ENCODE measurements around the gene PRPF6. TPM values are rescaled to one million over a fixed set of nuclear protein-coding genes. Genes with fewer than 3 reads are reported as not detected.

PRPF6 gene
- polyA plus RNA-seq, 1 experiment: 52.3 TPM

- ChIA-PET POLR2A (no interaction called here), CTCF (interaction anchor here (0.7 to 3.4 kb wide), 9 partner anchors 10 to 161 kb away, joined by 3 to 31 read pairs (median 4); partner anchors contain the start of genes LKAAEAR1, OPRL1, PRPF6 and RGS19)
- DNase-seq (ENCODE audit: low read depth): no peak
- H3K4me3 ChIP-seq (ENCODE audit: low read depth, low read length): no peak overlapping the region
- peaks cover 11% of the 10 kb centered on the region for H3K36me3 ChIP-seq (ENCODE audit: control insufficient read depth, insufficient read depth, low read length)
- TF ChIP-seq CTCF (IDR thresholded peaks at IDR 0.05; ENCODE audit: insufficient read depth, low read depth, low read length): peak; percentile 83
- H3K27me3 ChIP-seq (ENCODE audit: control insufficient read depth, insufficient read depth, low read length): no peaks in the 10 kb centered on the region
Observed at GRCh38 chr20:64069614-64070243, 88.8 kb downstream of the PRPF6 start.

- CTCF ChIA-PET: interaction anchor here (0.7 to 3.0 kb wide), 7 partner anchors 9 to 119 kb away, joined by 3 to 31 read pairs (median 4); partner anchors contain the start of genes LKAAEAR1, OPRL1, PRPF6 and RGS19
- DNase-seq (ENCODE audit: low read depth): no peak
- Histone ChIP-seq H3K36me3 (ENCODE audit: control insufficient read depth, insufficient read depth, low read length) (peaks cover 11% of the 10 kb centered on the region), H3K27me3 (ENCODE audit: control insufficient read depth, insufficient read depth, low read length) (no peaks in the 10 kb centered on the region), H3K4me3 (ENCODE audit: low read depth, low read length) (no peak overlapping the region)
- POLR2A ChIA-PET: no interaction called here
- TF ChIP-seq CTCF (IDR thresholded peaks at IDR 0.05; ENCODE audit: insufficient read depth, low read depth, low read length): no peak
Observed at GRCh38 chr20:64070244-64070993, 89.5 kb downstream of the PRPF6 start.

GRCh38 chr20:64071341-64072332 is 90.7 kb downstream of the PRPF6 start:
- Histone ChIP-seq H3K27me3 (ENCODE audit: control insufficient read depth, insufficient read depth, low read length) (no peaks in the 10 kb centered on the region), H3K4me3 (ENCODE audit: low read depth, low read length) (no peak overlapping the region), H3K36me3 (ENCODE audit: control insufficient read depth, insufficient read depth, low read length) (peaks cover 11% of the 10 kb centered on the region)
- DNase-seq (ENCODE audit: low read depth): no peak
- CTCF ChIA-PET: interaction anchor here (1.0 to 1.3 kb wide), 2 partner anchors 14 to 101 kb away, joined by 3 to 5 read pairs; no protein-coding TSS in a partner anchor
- TF ChIP-seq CTCF (IDR thresholded peaks at IDR 0.05; ENCODE audit: insufficient read depth, low read depth, low read length): no peak
- POLR2A ChIA-PET: no interaction called here

- peaks cover 11% of the 10 kb centered on the region for H3K36me3 ChIP-seq (ENCODE audit: control insufficient read depth, insufficient read depth, low read length)
- no peaks in the 10 kb centered on the region for H3K27me3 ChIP-seq (ENCODE audit: control insufficient read depth, insufficient read depth, low read length)
- CTCF ChIA-PET: interaction anchor here (0.7 to 1.9 kb wide), 4 partner anchors 11 to 102 kb away, joined by 3 to 10 read pairs (median 4); partner anchors contain the start of gene LKAAEAR1
- H3K4me3 ChIP-seq (ENCODE audit: low read depth, low read length): no peak overlapping the region
- TF ChIP-seq CTCF (IDR thresholded peaks at IDR 0.05; ENCODE audit: insufficient read depth, low read depth, low read length): no peak
- no peak for DNase-seq (ENCODE audit: low read depth)
- POLR2A ChIA-PET: no interaction called here
Observed at GRCh38 chr20:64072498-64073063, 91.6 kb downstream of the PRPF6 start.
